CD8-positive, alpha-beta memory T cell (primary cell): ENCODE data around the gene BCAP31. TPM values are rescaled to one million over a fixed set of nuclear protein-coding genes. Genes with fewer than 3 reads are reported as not detected.

ENCODE experiments used
- CTCF ChIA-PET: fragments of 350-600 bp; sonication (Branson Sonifier 250); formaldehyde crosslinking; loops from one replicate; lab custom pipeline; 2021; ENCODE audit warnings: antibody characterized with exemption; lab: Charles Lee
- POLR2A ChIA-PET: fragments of 350-600 bp; sonication (Branson Sonifier 250); formaldehyde crosslinking; loops from one replicate; lab custom pipeline; 2021; ENCODE audit warnings: antibody characterized with exemption; lab: Charles Lee
- DNase-seq, 5 donors: peaks; one replicate each; pipeline versions ENCODE4 v3.0.0 to v3.0.0-alpha.2; 2020 to 2022; ENCODE audit warnings: mixed read lengths in 1 of 5
- H3K27ac ChIP-seq: one replicate; pipeline ENCODE4 v1.7.0; 2013; ENCODE audit warnings: low read depth, mild to moderate bottlenecking, low read length, moderate library complexity
- H3K27me3 ChIP-seq: 2 replicates; pipeline ENCODE4 v1.7.0; 2013; ENCODE audit warnings: low read length, mild to moderate bottlenecking; ENCODE audit not compliant: insufficient read depth, poor library complexity, severe bottlenecking
- H3K36me3 ChIP-seq: 2 replicates; pipeline ENCODE4 v1.7.0; 2013; ENCODE audit warnings: mild to moderate bottlenecking, low read length, moderate library complexity; ENCODE audit not compliant: insufficient read depth
- H3K4me1 ChIP-seq: 2 replicates; pipeline ENCODE4 v1.7.0; 2013; ENCODE audit warnings: mild to moderate bottlenecking, low read length, moderate library complexity; ENCODE audit not compliant: insufficient read depth
- H3K4me3 ChIP-seq: 2 replicates; pipeline ENCODE4 v1.7.0; 2013; ENCODE audit warnings: mild to moderate bottlenecking, low read length
- H3K9me3 ChIP-seq: 2 replicates; pipeline ENCODE4 v1.7.0; 2013; ENCODE audit warnings: mild to moderate bottlenecking, low read length
- H3K27ac Mint-ChIP-seq, 8 donors: one replicate each; pipeline ENCODE4 v1.8.0; 2020 to 2021; ENCODE audit warnings: mixed read lengths in 8 of 8, mild to moderate bottlenecking in 6 of 8, inconsistent platforms in 3 of 8, moderate library complexity in 3 of 8
- H3K27me3 Mint-ChIP-seq, 2 donors: one replicate each; pipeline ENCODE4 v1.8.0; 2020 to 2021; ENCODE audit warnings: mixed read lengths in 2 of 2, mild to moderate bottlenecking in 1 of 2, moderate library complexity in 1 of 2
- H3K36me3 Mint-ChIP-seq, 3 donors: one replicate each; pipeline ENCODE4 v1.8.0; 2020 to 2021; ENCODE audit warnings: mixed read lengths in 3 of 3, inconsistent platforms in 1 of 3, mild to moderate bottlenecking in 1 of 3
- H3K4me1 Mint-ChIP-seq, 3 donors: one replicate each; pipeline ENCODE4 v1.8.0; 2020 to 2021; ENCODE audit warnings: mixed read lengths in 3 of 3, inconsistent platforms in 1 of 3, mild to moderate bottlenecking in 1 of 3
- H3K4me3 Mint-ChIP-seq, 7 donors: one replicate each; pipeline ENCODE4 v1.8.0; 2020 to 2021; ENCODE audit warnings: mixed read lengths in 7 of 7, mild to moderate bottlenecking in 6 of 7, moderate library complexity in 4 of 7, inconsistent platforms in 2 of 7
- H3K9me3 Mint-ChIP-seq, 5 donors: one replicate each; pipeline ENCODE4 v1.8.0; 2020 to 2022; ENCODE audit warnings: mixed read lengths in 5 of 5, mild to moderate bottlenecking in 3 of 5, moderate library complexity in 2 of 5, inconsistent platforms in 1 of 5
- polyA plus RNA-seq: library from polyadenylated mRNA; unstranded; fragments of 300-500 nt; fragmentation: Illumina TruSeq; gene quantifications from one replicate; pipeline ENCODE4 v1.2.3, GENCODE V29; 2021
- total RNA-seq, 2 experiments: library from RNA; stranded (reverse); gene quantifications; one replicate each; pipeline ENCODE4 v1.2.3, GENCODE V29; 2021

BCAP31 gene
- total and polyA plus RNA-seq, 3 experiments from 2014 or later = 140 to 333 (median 153) TPM

DNA sequence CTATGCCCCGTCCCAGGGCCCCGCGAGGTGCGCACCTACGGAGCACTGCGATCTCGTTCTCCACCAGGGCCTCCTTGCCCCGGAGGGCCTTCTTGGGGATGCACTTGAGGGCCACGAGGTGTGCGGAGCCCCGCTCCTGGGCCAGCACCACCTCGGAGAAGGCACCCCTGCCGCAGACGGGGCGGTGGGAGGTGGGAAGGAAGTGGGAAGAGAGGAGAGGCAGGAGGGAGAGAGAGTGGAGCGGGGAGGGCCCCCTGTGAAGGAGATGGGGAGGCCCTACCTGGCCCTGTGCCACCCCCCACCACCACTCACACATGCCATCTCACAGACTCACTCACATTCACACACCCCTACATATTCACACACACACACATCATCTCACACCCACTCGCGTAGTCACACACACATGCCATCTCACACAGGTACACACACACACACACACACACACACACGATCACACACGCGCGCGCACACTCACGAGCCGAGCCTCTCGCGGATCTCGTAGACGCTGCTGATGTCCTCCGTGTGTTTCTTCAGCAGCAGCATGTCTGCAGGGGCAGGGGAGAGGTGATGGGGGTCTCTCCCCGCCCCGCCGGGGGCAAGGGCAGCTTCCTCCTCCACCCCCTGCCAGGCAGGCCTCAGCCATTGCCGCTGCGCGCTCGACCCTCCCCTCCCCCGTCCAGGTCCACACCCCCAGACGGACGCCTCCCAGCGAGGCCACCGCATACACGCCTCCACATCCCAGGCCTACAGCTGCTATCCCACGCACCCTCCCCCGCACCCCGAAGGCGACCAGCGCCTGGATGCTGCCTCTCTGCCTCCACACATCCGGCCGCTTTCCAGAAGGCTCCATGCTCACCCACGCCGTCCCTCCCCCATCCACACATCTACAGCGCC lies 51.4 kb downstream of the BCAP31 start:
- Histone ChIP-seq H3K36me3 (no peaks in the 10 kb centered on the region), H3K27ac (no peak overlapping the region), H3K27me3 (no peaks in the 10 kb centered on the region), H3K9me3 (no peaks in the 10 kb centered on the region), H3K4me1 (no peaks in the 10 kb centered on the region), H3K4me3 (no peak overlapping the region)
- POLR2A ChIA-PET = no interaction called here
- no peak for DNase-seq
- CTCF ChIA-PET = no interaction called here
- Mint-ChIP-seq H3K27me3 (peaks cover 18 to 25% of the 10 kb centered on the region in 2 donors), H3K9me3 (no peaks in the 10 kb centered on the region), H3K4me1 (peaks cover 4 to 11% (median 6%) of the 10 kb centered on the region in 3 donors), H3K27ac (peak overlapping the region in 1 of 8 donors; percentile 63), H3K36me3 (no peaks in the 10 kb centered on the region), H3K4me3 (peak overlapping the region in 2 of 7 donors; percentile 23 to 35)

DNA sequence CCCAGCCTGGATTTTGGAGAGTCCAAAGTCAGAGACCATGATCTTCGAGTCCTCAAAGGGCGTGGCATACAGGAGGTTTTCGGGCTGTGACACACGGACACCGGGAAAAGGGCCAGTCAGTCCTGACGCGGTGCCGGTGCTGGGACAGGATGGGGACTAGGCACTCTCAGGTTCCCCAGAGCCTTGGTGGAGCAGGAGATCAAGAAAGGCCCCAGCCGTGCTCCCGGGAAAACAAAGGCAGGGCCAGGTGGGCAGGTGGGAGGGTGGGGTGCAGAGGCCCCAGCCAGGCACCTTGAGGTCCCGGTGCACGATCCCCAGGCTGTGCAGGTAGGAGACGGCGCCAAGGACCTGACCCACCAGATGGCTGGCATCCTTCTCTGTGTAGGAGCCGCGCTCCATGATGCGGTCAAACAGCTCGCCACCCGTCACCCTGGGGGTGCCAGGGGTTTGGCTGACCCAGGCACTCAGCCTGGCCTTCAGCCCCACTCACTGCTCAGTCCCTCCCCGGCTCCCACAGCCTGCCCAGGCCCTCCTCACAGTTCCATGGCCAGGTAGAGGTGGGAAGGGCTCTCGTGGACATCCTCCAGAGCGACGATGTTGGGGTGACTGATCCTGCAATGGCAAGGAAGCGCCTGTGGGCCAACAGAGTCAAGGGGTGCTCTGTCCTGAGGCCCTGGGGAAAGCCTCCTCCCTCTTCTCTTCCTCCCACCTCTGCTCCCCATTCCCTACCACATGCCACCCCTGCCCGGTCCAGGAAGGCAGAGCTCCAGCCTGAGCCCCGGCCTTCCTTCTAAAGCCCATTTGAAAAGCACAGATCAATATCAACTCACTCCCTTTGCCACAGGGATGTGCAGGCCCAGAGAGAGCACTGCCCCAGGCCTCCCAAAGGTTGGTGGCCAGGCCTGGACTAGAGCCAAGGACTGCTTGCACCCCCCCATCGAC lies 52.3 kb downstream of the BCAP31 start:
- Mint-ChIP-seq H3K4me1 (peaks cover 8 to 15% (median 9%) of the 10 kb centered on the region in 3 donors), H3K4me3 (peak overlapping the region in 2 of 7 donors; percentile 36 to 39), H3K27me3 (peaks cover 19 to 27% of the 10 kb centered on the region in 2 donors), H3K9me3 (no peaks in the 10 kb centered on the region), H3K27ac (no peak overlapping the region), H3K36me3 (no peaks in the 10 kb centered on the region)
- no peaks in the 10 kb centered on the region for H3K9me3 ChIP-seq
- H3K4me1 ChIP-seq = no peaks in the 10 kb centered on the region
- ChIA-PET CTCF (interaction anchor here (1.1 to 1.5 kb wide), 2 partner anchors 10 to 117 kb away, joined by 3 to 4 read pairs; no protein-coding TSS in a partner anchor), POLR2A (no interaction called here)
- DNase-seq = no peak
- H3K4me3 ChIP-seq = no peak overlapping the region
- H3K27me3 ChIP-seq = no peaks in the 10 kb centered on the region
- no peak overlapping the region for H3K27ac ChIP-seq
- no peaks in the 10 kb centered on the region for H3K36me3 ChIP-seq

DNA sequence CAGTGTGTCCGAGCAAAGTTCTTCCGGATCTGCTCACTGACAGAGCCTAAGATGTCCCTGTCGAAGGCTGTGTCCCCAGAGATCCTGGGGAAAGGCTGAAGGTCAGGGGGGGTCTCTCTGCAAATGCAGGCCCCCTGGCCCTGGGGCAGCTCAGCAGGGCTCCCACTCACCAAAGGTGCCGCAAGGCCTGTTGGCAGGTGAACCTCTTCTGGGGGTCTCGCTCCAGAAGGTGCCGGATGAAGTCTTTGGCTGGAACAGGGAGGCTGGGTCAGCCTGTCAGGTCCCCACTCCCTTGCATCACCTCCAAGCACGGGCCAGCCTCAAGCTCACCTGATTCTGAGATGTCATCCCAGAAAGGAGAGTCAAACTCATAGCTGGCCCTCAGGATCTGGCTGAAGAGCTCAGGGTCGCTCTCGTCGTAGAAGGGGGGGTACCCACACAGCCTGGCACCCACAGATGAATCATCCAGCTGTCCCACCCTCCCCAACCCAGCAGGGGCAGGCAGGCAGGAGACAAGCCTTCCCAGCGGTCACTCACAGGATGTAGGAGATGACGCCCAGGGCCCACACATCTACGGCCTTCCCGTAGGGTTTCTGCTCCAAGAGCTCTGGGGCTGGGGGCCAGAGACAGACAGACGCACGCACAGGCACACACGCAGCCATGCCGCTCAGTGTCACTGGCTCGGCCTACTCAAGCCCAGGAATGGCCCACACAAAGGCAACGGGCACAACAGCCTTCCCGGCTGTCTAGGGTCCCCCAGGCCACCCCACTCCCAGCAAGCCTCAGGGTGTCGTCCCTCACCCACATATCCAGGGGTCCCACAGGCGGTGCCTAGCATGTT lies 53.2 kb downstream of the BCAP31 start:
- Mint-ChIP-seq H3K4me3 (no peak overlapping the region), H3K36me3 (no peaks in the 10 kb centered on the region), H3K27me3 (peaks cover 20 to 27% of the 10 kb centered on the region in 2 donors), H3K27ac (no peak overlapping the region), H3K4me1 (peaks cover 8 to 15% (median 9%) of the 10 kb centered on the region in 3 donors), H3K9me3 (no peaks in the 10 kb centered on the region)
- Histone ChIP-seq H3K36me3 (no peaks in the 10 kb centered on the region), H3K27ac (no peak overlapping the region), H3K9me3 (no peaks in the 10 kb centered on the region), H3K27me3 (no peaks in the 10 kb centered on the region), H3K4me1 (no peaks in the 10 kb centered on the region), H3K4me3 (no peak overlapping the region)
- DNase-seq = no peak
- CTCF ChIA-PET = interaction anchor here (1.1 to 6.2 kb wide), 3 partner anchors 9 to 131 kb away, joined by 3 to 59 read pairs (median 4); no protein-coding TSS in a partner anchor
- POLR2A ChIA-PET = no interaction called here

DNA sequence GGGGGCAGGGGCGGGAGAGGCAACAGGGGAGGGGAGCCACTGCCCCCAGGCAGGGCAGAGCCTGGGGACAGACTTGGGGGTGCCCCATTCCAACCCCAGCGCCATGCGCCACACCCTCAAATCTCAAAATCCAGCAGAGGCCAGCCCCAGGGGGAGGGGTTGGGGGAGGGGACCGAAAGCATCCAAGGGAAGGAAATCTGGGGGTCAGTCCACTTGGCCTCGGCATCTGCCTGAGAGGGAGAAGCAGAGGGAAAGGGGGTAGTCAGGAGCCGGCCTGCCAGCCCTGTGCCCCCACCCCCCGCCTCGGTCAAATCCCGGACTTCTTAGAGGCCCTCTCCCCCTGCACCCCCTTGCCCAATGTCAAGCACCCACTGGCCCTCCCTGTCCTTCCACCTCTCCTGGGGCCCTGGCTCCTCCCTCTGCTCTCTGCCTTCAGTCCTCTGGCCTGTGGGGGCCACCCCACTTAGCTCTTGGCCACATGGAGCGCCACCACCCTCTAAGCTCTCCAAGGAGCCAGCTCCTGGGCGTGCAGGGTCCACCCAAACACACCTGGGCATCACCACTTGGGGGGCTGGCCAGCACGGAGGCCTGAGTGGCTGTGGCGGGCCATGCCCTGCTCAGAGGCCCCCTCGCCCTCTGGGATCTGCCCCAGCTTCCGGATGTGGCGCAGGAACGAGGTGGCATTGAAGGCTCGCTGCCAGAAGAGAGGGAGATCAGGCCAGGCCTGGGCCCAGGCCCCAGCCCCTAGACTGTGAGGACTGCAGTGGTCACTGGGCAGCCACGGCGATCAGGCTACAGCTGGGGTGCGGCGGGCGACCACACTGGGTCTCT lies 54.1 kb downstream of the BCAP31 start:
- no peak overlapping the region for H3K27ac Mint-ChIP-seq
- POLR2A ChIA-PET = no interaction called here
- no peaks in the 10 kb centered on the region for H3K36me3 Mint-ChIP-seq
- Histone ChIP-seq H3K4me1 (no peaks in the 10 kb centered on the region), H3K27me3 (no peaks in the 10 kb centered on the region), H3K4me3 (no peak overlapping the region), H3K27ac (no peak overlapping the region), H3K9me3 (no peaks in the 10 kb centered on the region), H3K36me3 (no peaks in the 10 kb centered on the region)
- no peaks in the 10 kb centered on the region for H3K9me3 Mint-ChIP-seq
- peaks cover 19 to 24% of the 10 kb centered on the region in 2 donors for H3K27me3 Mint-ChIP-seq
- no peak overlapping the region for H3K4me3 Mint-ChIP-seq
- no peak for DNase-seq
- peaks cover 8 to 15% (median 9%) of the 10 kb centered on the region in 3 donors for H3K4me1 Mint-ChIP-seq
- CTCF ChIA-PET = interaction anchor here (1.1 to 6.2 kb wide), 4 partner anchors 8 to 131 kb away, joined by 3 to 59 read pairs (median 14); no protein-coding TSS in a partner anchor

DNA sequence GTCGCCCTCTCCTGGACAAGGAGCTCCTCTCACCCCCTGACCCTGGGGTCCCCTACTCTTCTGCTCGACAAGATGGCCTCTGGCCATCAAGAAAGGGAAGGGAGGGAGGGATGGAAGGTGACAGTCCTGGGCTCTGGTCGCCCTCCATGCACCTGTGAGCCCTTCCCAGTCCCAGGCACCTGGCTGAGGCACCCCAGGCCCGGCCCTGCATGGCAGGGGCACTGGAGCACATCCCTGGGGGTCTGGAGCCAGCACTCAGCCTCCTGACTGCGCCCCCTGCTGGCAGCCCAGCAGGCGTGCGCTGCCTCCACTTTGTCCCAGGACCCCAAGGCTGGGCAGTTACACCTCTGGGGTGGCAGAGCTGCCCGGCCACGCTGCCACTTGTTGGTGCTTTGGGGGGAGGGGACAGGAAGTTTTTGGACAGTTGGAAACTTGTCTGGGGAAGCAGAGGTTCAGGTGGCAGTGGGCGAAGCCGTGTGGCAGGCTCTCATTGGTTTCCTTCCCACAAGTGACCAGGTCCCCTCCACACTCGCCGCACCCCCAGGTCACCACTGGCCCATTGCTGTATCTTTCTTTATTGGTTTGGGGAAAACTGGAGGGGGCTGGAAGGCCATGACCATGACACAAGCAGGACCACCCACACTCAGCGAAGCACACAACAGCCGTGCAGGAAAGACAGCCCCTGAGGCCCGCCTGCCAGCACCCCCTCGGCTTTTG lies 54.9 kb downstream of the BCAP31 start:
- no peaks in the 10 kb centered on the region for H3K27me3 ChIP-seq
- no peak overlapping the region for H3K4me3 ChIP-seq
- POLR2A ChIA-PET = no interaction called here
- H3K9me3 Mint-ChIP-seq = no peaks in the 10 kb centered on the region
- no peaks in the 10 kb centered on the region for H3K9me3 ChIP-seq
- CTCF ChIA-PET = interaction anchor here (1.2 to 6.2 kb wide), 10 partner anchors 12 to 637 kb away, joined by 3 to 59 read pairs (median 5); no protein-coding TSS in a partner anchor
- H3K27ac ChIP-seq = no peak overlapping the region
- H3K36me3 Mint-ChIP-seq = no peaks in the 10 kb centered on the region
- no peaks in the 10 kb centered on the region for H3K36me3 ChIP-seq
- peaks cover 7 to 15% (median 8%) of the 10 kb centered on the region in 3 donors for H3K4me1 Mint-ChIP-seq
- no peaks in the 10 kb centered on the region for H3K4me1 ChIP-seq
- peaks cover 13 to 16% of the 10 kb centered on the region in 2 donors for H3K27me3 Mint-ChIP-seq
- no peak overlapping the region for H3K4me3 Mint-ChIP-seq
- DNase-seq = peak; percentile 31 to 54 (median 33)
- no peak overlapping the region for H3K27ac Mint-ChIP-seq

DNA sequence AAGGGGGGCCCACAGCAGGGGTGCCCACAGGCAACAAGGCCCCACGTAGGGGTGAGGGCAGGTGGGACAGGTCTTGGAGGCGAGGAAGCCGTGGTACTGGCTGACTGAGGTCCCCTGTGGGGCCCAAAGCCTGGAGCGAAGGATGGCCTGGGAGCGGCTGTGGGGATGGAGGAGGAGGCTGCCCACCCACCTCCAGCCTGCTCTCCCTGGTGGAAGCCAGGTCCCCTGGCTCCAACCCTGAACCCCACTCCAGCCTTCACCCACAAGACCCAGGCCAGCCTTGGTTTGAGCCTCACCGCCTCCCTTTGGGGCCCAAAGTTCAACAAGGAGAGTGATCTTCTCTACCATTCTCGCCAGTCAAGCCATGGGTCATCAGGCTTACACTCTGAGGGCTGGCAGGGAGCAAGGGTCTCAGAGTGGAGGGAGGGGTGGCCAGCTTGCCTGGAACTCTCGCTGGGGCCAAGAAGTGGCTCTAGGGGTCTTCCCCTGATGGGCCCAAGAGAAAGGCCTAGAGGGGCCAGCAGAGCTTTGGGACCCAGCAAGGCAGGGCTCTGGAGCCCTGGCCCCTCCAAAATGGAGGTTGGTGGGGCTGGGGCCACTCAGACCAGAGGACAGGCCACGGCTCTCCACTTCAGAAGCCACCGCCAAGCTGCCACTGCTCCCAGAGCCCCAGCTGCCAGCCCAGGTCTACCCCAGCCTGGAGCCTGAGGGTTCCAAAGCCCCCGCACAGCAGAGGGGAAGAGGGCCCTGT lies 55.6 kb downstream of the BCAP31 start:
- no peaks in the 10 kb centered on the region for H3K4me1 ChIP-seq
- Mint-ChIP-seq H3K27ac (no peak overlapping the region), H3K4me3 (no peak overlapping the region), H3K36me3 (no peaks in the 10 kb centered on the region), H3K9me3 (no peaks in the 10 kb centered on the region), H3K4me1 (peaks cover 7 to 12% (median 8%) of the 10 kb centered on the region in 3 donors), H3K27me3 (peaks cover 9 to 13% of the 10 kb centered on the region in 2 donors)
- H3K36me3 ChIP-seq = no peaks in the 10 kb centered on the region
- H3K4me3 ChIP-seq = no peak overlapping the region
- H3K27me3 ChIP-seq = no peaks in the 10 kb centered on the region
- ChIA-PET POLR2A (no interaction called here), CTCF (interaction anchor here (0.9 to 6.2 kb wide), 16 partner anchors 11 to 727 kb away, joined by 3 to 59 read pairs (median 4); no protein-coding TSS in a partner anchor)
- H3K27ac ChIP-seq = no peak overlapping the region
- DNase-seq = no peak
- no peaks in the 10 kb centered on the region for H3K9me3 ChIP-seq
